ENCODE measurements around the gene POU6F2. TPM values are rescaled to one million over a fixed set of nuclear protein-coding genes. Genes with fewer than 3 reads are reported as not detected.

POU6F2 gene
- total RNA-seq, 1 experiment from 2014 or later, result 2.9 TPM

DNA sequence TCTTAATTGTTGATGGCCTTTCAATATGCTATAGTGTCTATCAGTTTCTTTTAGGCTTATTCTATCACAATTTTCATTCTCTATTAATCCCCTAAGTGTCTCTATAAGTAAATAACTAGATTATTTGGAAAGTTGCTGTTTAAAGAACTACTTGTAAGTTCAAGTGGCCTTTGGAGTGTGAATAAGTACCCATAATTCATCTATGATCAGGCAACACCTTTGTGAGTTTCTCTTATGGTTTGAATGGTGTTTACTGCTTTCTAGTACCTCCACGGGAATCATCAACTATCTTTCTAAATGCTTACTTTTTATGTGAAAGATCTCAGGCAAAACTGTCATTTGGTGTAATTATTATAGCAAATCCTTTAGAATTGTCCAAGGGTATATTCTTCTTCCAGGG, 166.7 kb downstream of the POU6F2 start:
- ATAC-seq, result no peak
- ChIA-PET POLR2A (no interaction called here), CTCF (no interaction called here)
- no peak for TF ChIP-seq NR3C1 (CRISPR knock-in tag; conservative IDR thresholded peaks at IDR 0.05; ENCODE audit: low read depth)
- TF ChIP-seq CREM (CRISPR knock-in tag; IDR thresholded peaks at IDR 0.05), result no peak
- TF ChIP-seq GABPB1 (CRISPR knock-in tag; IDR thresholded peaks at IDR 0.05), result no peak
- TF ChIP-seq TEAD4 (CRISPR knock-in tag; IDR thresholded peaks at IDR 0.05), result no peak
- no peak for TF ChIP-seq ZNF317 (CRISPR knock-in tag; IDR thresholded peaks at IDR 0.05; ENCODE audit: borderline replicate concordance, low read depth)
- TF ChIP-seq JAZF1 (CRISPR knock-in tag; IDR thresholded peaks at IDR 0.05), result no peak
- TF ChIP-seq TP53 (CRISPR knock-in tag; IDR thresholded peaks at IDR 0.05), result no peak
- no peak for TF ChIP-seq SMAD4 (CRISPR knock-in tag; IDR thresholded peaks at IDR 0.05)
- TF ChIP-seq, protein P1, sequence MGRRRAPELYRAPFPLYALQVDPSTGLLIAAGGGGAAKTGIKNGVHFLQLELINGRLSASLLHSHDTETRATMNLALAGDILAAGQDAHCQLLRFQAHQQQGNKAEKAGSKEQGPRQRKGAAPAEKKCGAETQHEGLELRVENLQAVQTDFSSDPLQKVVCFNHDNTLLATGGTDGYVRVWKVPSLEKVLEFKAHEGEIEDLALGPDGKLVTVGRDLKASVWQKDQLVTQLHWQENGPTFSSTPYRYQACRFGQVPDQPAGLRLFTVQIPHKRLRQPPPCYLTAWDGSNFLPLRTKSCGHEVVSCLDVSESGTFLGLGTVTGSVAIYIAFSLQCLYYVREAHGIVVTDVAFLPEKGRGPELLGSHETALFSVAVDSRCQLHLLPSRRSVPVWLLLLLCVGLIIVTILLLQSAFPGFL (CRISPR knock-in tag; IDR thresholded peaks at IDR 0.05; ENCODE audit: borderline replicate concordance), result no peak
- TF ChIP-seq ETV6 (CRISPR knock-in tag; IDR thresholded peaks at IDR 0.05), result no peak
- TF ChIP-seq, protein P2, sequence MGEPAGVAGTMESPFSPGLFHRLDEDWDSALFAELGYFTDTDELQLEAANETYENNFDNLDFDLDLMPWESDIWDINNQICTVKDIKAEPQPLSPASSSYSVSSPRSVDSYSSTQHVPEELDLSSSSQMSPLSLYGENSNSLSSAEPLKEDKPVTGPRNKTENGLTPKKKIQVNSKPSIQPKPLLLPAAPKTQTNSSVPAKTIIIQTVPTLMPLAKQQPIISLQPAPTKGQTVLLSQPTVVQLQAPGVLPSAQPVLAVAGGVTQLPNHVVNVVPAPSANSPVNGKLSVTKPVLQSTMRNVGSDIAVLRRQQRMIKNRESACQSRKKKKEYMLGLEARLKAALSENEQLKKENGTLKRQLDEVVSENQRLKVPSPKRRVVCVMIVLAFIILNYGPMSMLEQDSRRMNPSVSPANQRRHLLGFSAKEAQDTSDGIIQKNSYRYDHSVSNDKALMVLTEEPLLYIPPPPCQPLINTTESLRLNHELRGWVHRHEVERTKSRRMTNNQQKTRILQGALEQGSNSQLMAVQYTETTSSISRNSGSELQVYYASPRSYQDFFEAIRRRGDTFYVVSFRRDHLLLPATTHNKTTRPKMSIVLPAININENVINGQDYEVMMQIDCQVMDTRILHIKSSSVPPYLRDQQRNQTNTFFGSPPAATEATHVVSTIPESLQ (CRISPR knock-in tag; IDR thresholded peaks at IDR 0.05), result no peak
- TF ChIP-seq, protein P3, sequence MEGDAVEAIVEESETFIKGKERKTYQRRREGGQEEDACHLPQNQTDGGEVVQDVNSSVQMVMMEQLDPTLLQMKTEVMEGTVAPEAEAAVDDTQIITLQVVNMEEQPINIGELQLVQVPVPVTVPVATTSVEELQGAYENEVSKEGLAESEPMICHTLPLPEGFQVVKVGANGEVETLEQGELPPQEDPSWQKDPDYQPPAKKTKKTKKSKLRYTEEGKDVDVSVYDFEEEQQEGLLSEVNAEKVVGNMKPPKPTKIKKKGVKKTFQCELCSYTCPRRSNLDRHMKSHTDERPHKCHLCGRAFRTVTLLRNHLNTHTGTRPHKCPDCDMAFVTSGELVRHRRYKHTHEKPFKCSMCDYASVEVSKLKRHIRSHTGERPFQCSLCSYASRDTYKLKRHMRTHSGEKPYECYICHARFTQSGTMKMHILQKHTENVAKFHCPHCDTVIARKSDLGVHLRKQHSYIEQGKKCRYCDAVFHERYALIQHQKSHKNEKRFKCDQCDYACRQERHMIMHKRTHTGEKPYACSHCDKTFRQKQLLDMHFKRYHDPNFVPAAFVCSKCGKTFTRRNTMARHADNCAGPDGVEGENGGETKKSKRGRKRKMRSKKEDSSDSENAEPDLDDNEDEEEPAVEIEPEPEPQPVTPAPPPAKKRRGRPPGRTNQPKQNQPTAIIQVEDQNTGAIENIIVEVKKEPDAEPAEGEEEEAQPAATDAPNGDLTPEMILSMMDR (IDR thresholded peaks at IDR 0.05), result no peak
- TF ChIP-seq, protein P4, sequence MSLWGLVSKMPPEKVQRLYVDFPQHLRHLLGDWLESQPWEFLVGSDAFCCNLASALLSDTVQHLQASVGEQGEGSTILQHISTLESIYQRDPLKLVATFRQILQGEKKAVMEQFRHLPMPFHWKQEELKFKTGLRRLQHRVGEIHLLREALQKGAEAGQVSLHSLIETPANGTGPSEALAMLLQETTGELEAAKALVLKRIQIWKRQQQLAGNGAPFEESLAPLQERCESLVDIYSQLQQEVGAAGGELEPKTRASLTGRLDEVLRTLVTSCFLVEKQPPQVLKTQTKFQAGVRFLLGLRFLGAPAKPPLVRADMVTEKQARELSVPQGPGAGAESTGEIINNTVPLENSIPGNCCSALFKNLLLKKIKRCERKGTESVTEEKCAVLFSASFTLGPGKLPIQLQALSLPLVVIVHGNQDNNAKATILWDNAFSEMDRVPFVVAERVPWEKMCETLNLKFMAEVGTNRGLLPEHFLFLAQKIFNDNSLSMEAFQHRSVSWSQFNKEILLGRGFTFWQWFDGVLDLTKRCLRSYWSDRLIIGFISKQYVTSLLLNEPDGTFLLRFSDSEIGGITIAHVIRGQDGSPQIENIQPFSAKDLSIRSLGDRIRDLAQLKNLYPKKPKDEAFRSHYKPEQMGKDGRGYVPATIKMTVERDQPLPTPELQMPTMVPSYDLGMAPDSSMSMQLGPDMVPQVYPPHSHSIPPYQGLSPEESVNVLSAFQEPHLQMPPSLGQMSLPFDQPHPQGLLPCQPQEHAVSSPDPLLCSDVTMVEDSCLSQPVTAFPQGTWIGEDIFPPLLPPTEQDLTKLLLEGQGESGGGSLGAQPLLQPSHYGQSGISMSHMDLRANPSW (CRISPR knock-in tag; conservative IDR thresholded peaks at IDR 0.05; ENCODE audit: low read depth), result no peak
- no peak for TF ChIP-seq NFATC4 (CRISPR knock-in tag; IDR thresholded peaks at IDR 0.05)
- Mint-ChIP-seq H3K4me3 (no peak overlapping the region), H3K36me3 (no peaks in the 10 kb centered on the region), H3K27ac (no peak overlapping the region), H3K27me3 (ENCODE audit: low read depth) (no peaks in the 10 kb centered on the region), H3K9me3 (peaks cover 13% of the 10 kb centered on the region), H3K4me1 (0 out of 2 replicates have a peak, but pooled peaks cover 3% of the 10 kb centered on the region)
- no peak for DNase-seq (ENCODE audit: low spot score)

DNA sequence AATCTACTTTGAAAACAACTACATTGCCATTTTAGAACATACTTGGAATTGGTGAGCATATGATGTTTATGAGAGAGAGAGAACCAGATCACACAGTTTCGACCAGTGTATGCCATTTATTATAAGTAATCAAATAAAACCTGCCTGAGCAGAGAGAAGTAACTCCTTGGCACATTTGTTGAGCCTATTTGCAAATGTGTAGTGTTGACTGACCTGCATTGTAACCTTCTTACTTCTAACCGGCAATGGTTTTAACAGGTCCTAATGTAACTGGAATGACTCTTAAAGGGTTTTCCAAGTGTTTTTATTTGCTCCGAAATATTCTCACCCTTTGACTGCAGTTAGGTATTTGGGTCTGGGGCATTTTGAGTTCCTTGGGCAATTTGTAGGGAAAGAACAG, 167.6 kb downstream of the POU6F2 start:
- ATAC-seq (no peak), DNase-seq (ENCODE audit: low spot score) (no peak)
- peaks cover 4% of the 10 kb centered on the region for H3K9me3 Mint-ChIP-seq
- TF ChIP-seq RORB (CRISPR knock-in tag; IDR thresholded peaks at IDR 0.05) (no peak), NR3C1 (CRISPR knock-in tag; conservative IDR thresholded peaks at IDR 0.05; ENCODE audit: low read depth) (no peak), NR1H2 (CRISPR knock-in tag; IDR thresholded peaks at IDR 0.05) (no peak), ZNF396 (CRISPR knock-in tag; IDR thresholded peaks at IDR 0.05; ENCODE audit: borderline replicate concordance) (no peak)
- TF ChIP-seq, protein P5, sequence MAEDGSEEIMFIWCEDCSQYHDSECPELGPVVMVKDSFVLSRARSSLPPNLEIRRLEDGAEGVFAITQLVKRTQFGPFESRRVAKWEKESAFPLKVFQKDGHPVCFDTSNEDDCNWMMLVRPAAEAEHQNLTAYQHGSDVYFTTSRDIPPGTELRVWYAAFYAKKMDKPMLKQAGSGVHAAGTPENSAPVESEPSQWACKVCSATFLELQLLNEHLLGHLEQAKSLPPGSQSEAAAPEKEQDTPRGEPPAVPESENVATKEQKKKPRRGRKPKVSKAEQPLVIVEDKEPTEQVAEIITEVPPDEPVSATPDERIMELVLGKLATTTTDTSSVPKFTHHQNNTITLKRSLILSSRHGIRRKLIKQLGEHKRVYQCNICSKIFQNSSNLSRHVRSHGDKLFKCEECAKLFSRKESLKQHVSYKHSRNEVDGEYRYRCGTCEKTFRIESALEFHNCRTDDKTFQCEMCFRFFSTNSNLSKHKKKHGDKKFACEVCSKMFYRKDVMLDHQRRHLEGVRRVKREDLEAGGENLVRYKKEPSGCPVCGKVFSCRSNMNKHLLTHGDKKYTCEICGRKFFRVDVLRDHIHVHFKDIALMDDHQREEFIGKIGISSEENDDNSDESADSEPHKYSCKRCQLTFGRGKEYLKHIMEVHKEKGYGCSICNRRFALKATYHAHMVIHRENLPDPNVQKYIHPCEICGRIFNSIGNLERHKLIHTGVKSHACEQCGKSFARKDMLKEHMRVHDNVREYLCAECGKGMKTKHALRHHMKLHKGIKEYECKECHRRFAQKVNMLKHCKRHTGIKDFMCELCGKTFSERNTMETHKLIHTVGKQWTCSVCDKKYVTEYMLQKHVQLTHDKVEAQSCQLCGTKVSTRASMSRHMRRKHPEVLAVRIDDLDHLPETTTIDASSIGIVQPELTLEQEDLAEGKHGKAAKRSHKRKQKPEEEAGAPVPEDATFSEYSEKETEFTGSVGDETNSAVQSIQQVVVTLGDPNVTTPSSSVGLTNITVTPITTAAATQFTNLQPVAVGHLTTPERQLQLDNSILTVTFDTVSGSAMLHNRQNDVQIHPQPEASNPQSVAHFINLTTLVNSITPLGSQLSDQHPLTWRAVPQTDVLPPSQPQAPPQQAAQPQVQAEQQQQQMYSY (CRISPR knock-in tag; IDR thresholded peaks at IDR 0.05), result no peak
- TF ChIP-seq, protein P4 (CRISPR knock-in tag; conservative IDR thresholded peaks at IDR 0.05; ENCODE audit: low read depth), result no peak
- no peaks in the 10 kb centered on the region for H3K27me3 Mint-ChIP-seq (ENCODE audit: low read depth)
- POLR2A ChIA-PET, result no interaction called here
- no peak overlapping the region for H3K4me3 Mint-ChIP-seq
- CTCF ChIA-PET, result no interaction called here
- H3K36me3 Mint-ChIP-seq, result no peaks in the 10 kb centered on the region
- H3K27ac Mint-ChIP-seq, result no peak overlapping the region
- 0 out of 2 replicates have a peak, but pooled peaks cover 3% of the 10 kb centered on the region for H3K4me1 Mint-ChIP-seq
